Ishikawa (cell line): ENCODE data around the gene SLC43A1.

Experiments
- EP300 ChIP-seq: IDR thresholded peaks from 2 replicates; pipeline ENCODE4 v1.6.1; 2012; ENCODE audit warnings: borderline replicate concordance
- MAX ChIP-seq: IDR thresholded peaks from 2 replicates; pipeline ENCODE4 v1.6.1; 2012
- RAD21 ChIP-seq: IDR thresholded peaks from 2 replicates; pipeline ENCODE4 v1.6.1; 2012; ENCODE audit warnings: low read depth
- TAF1 ChIP-seq: IDR thresholded peaks from 2 replicates; pipeline ENCODE4 v1.6.1; 2012; ENCODE audit warnings: low read depth, mild to moderate bottlenecking
- ZBTB7A ChIP-seq: IDR thresholded peaks from 2 replicates; pipeline ENCODE4 v1.6.1; 2012; ENCODE audit warnings: low read depth
- TF ChIP-seq, protein P1 (sequence below): IDR thresholded peaks from 2 replicates; pipeline ENCODE4 v1.6.1; 2012; ENCODE audit warnings: low read depth, mild to moderate bottlenecking

GRCh38 chr11:57508341-57509170 lies 6.9 kb downstream of the SLC43A1 start:
- TF ChIP-seq EP300 (no peak), RAD21 (no peak), MAX (no peak), ZBTB7A (no peak), TAF1 (no peak)
- TF ChIP-seq, protein P1, sequence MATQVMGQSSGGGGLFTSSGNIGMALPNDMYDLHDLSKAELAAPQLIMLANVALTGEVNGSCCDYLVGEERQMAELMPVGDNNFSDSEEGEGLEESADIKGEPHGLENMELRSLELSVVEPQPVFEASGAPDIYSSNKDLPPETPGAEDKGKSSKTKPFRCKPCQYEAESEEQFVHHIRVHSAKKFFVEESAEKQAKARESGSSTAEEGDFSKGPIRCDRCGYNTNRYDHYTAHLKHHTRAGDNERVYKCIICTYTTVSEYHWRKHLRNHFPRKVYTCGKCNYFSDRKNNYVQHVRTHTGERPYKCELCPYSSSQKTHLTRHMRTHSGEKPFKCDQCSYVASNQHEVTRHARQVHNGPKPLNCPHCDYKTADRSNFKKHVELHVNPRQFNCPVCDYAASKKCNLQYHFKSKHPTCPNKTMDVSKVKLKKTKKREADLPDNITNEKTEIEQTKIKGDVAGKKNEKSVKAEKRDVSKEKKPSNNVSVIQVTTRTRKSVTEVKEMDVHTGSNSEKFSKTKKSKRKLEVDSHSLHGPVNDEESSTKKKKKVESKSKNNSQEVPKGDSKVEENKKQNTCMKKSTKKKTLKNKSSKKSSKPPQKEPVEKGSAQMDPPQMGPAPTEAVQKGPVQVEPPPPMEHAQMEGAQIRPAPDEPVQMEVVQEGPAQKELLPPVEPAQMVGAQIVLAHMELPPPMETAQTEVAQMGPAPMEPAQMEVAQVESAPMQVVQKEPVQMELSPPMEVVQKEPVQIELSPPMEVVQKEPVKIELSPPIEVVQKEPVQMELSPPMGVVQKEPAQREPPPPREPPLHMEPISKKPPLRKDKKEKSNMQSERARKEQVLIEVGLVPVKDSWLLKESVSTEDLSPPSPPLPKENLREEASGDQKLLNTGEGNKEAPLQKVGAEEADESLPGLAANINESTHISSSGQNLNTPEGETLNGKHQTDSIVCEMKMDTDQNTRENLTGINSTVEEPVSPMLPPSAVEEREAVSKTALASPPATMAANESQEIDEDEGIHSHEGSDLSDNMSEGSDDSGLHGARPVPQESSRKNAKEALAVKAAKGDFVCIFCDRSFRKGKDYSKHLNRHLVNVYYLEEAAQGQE = no peak
